Liver (tissue), 9 donors: ENCODE data around the gene SNX32. TPM values are rescaled to one million over a fixed set of nuclear protein-coding genes. Genes with fewer than 3 reads are reported as not detected.

Experiments used
- DNase-seq: peaks from one replicate; pipeline ENCODE4 v3.0.0-alpha.2; 2017; ENCODE audit warnings: low spot score
- H3K27ac ChIP-seq, 2 donors: one replicate each; pipeline ENCODE4 v1.7.0; 2013; ENCODE audit warnings: inconsistent platforms in 2 of 2, low read length in 2 of 2, control low read depth in 1 of 2, low read depth in 1 of 2, mild to moderate bottlenecking in 1 of 2
- H3K27me3 ChIP-seq, 4 donors: one replicate each; pipeline versions ENCODE4 v1.6.1 to v1.7.0; 2013; ENCODE audit warnings: low read length in 3 of 4, inconsistent platforms in 1 of 4, mild to moderate bottlenecking in 1 of 4, moderate library complexity in 1 of 4; ENCODE audit not compliant: control insufficient read depth in 4 of 4, insufficient read depth in 4 of 4
- H3K36me3 ChIP-seq, 4 donors: one replicate each; pipeline versions ENCODE4 v1.6.1 to v1.7.0; 2013; ENCODE audit warnings: low read length in 3 of 4, mild to moderate bottlenecking in 3 of 4, low read depth in 1 of 4, moderate library complexity in 1 of 4; ENCODE audit not compliant: control insufficient read depth in 4 of 4, insufficient read depth in 3 of 4
- H3K4me1 ChIP-seq, 4 donors: one replicate each; pipeline versions ENCODE4 v1.6.1 to v1.7.0; 2013; ENCODE audit warnings: low read length in 3 of 4, mild to moderate bottlenecking in 3 of 4, moderate library complexity in 1 of 4; ENCODE audit not compliant: control insufficient read depth in 4 of 4, insufficient read depth in 4 of 4
- H3K4me3 ChIP-seq, 3 donors: one replicate each; pipeline versions ENCODE4 v1.6.1 to v1.7.0; 2013; ENCODE audit warnings: low read length in 3 of 3, control low read depth in 1 of 3, low read depth in 1 of 3, mild to moderate bottlenecking in 1 of 3
- H3K9ac ChIP-seq, 2 donors: one replicate each; pipeline ENCODE4 v1.7.0; 2013; ENCODE audit warnings: low read length in 2 of 2, mild to moderate bottlenecking in 2 of 2, moderate library complexity in 2 of 2, control low read depth in 1 of 2, low read depth in 1 of 2
- H3K9me3 ChIP-seq, 4 donors: one replicate each; pipeline versions ENCODE4 v1.6.1 to v1.7.0; 2013; ENCODE audit warnings: low read length in 3 of 4; ENCODE audit not compliant: control insufficient read depth in 4 of 4
- EGR1 ChIP-seq, 2 donors: IDR thresholded peaks; 2 replicates each; pipeline ENCODE4 v1.6.1; 2016 to 2018; ENCODE audit warnings: antibody characterized with exemption in 2 of 2, low read depth in 2 of 2
- FOXA1 ChIP-seq: IDR thresholded peaks from 2 replicates; pipeline ENCODE4 v1.6.1; 2016; ENCODE audit warnings: antibody characterized with exemption
- FOXA2 ChIP-seq: IDR thresholded peaks from 2 replicates; pipeline ENCODE4 v1.6.1; 2016; ENCODE audit warnings: antibody characterized with exemption
- GABPA ChIP-seq, 2 donors: IDR thresholded peaks in 1 of 2; conservative IDR thresholded peaks in 1 of 2; 2 replicates each; pipeline ENCODE4 v1.6.1; 2016; ENCODE audit warnings: antibody characterized with exemption in 2 of 2, mild to moderate bottlenecking in 1 of 2, moderate library complexity in 1 of 2
- HNF4A ChIP-seq, 2 donors: conservative IDR thresholded peaks; 2 replicates each; pipeline ENCODE4 v1.6.1; 2016; ENCODE audit warnings: antibody characterized with exemption in 2 of 2, mild to moderate bottlenecking in 2 of 2
- HNF4G ChIP-seq: IDR thresholded peaks from 2 replicates; pipeline ENCODE4 v1.6.1; 2016; ENCODE audit warnings: antibody characterized with exemption
- RAD21 ChIP-seq, 2 donors: IDR thresholded peaks; 2 replicates each; pipeline ENCODE4 v1.6.1; 2016; ENCODE audit warnings: antibody characterized with exemption in 2 of 2, mild to moderate bottlenecking in 2 of 2
- RXRA ChIP-seq, 2 donors: IDR thresholded peaks; 2 replicates each; pipeline ENCODE4 v1.6.1; 2017 to 2018; ENCODE audit warnings: antibody characterized with exemption in 2 of 2, mild to moderate bottlenecking in 1 of 2
- SP1 ChIP-seq: IDR thresholded peaks from 2 replicates; pipeline ENCODE4 v1.6.1; 2018; ENCODE audit warnings: antibody characterized with exemption, mild to moderate bottlenecking
- TAF1 ChIP-seq: conservative IDR thresholded peaks from 2 replicates; pipeline ENCODE4 v1.6.1; 2016; ENCODE audit warnings: antibody characterized with exemption, mild to moderate bottlenecking
- YY1 ChIP-seq: IDR thresholded peaks from 2 replicates; pipeline ENCODE4 v1.6.1; 2016; ENCODE audit warnings: antibody characterized with exemption, mild to moderate bottlenecking
- WGBS: extraction: QIAGEN DNeasy Blood & Tissue Kit; methylation state at CpG from one replicate; pipeline ENCODE4 v1.1.7; 2013; 5-methylcytosine and 5-hydroxymethylcytosine counted together
- polyA plus RNA-seq, 2 donors: library from polyadenylated mRNA; stranded (reverse) in 1 of 2; unstranded in 1 of 2; fragments of 200-250 nt in 1 of 2; fragments of >200 nt in 1 of 2; fragmentation: Nextera tagmentation in 1 of 2; extraction: Ambion mirVana in 1 of 2; gene quantifications; one replicate each; pipeline versions ENCODE4 v1.2.1 to v1.2.3, GENCODE V29; 2013 to 2015
- total RNA-seq, 2 donors: library from RNA; depleted of rRNA; stranded (reverse); fragments of >200 nt; gene quantifications; one replicate each; pipeline ENCODE4 v1.2.3, GENCODE V29; 2014
- TF ChIP-seq, protein P1 (sequence below): IDR thresholded peaks from 2 replicates; pipeline ENCODE4 v1.6.1; 2016; ENCODE audit warnings: antibody characterized with exemption
- TF ChIP-seq, protein P2 (sequence below): IDR thresholded peaks from 2 replicates; pipeline ENCODE4 v1.6.1; 2016; ENCODE audit warnings: antibody characterized with exemption
- TF ChIP-seq, protein P3 (sequence below): fragments of 150-350 bp; IDR thresholded peaks from 2 replicates; pipeline ENCODE4 v1.5.1; 2017; ENCODE audit warnings: improper control_type of control experiment, low read depth, low read length; ENCODE audit not compliant: missing input control
- TF ChIP-seq, protein P4 (sequence below): IDR thresholded peaks from 2 replicates; pipeline ENCODE4 v1.6.1; 2016; ENCODE audit warnings: antibody characterized with exemption, mild to moderate bottlenecking
- TF ChIP-seq, protein P5 (sequence below): IDR thresholded peaks from 2 replicates; pipeline ENCODE4 v1.6.1; 2016; ENCODE audit warnings: antibody characterized with exemption
- donor health status: healthy.
- donor health status: healthy.
- donor health status: healthy.
- donor health status: healthy.
- donor health status: healthy.

SNX32 gene
- total and polyA plus RNA-seq, 4 donors = under 0.01 to 0.38 (median 0.06) TPM

DNA sequence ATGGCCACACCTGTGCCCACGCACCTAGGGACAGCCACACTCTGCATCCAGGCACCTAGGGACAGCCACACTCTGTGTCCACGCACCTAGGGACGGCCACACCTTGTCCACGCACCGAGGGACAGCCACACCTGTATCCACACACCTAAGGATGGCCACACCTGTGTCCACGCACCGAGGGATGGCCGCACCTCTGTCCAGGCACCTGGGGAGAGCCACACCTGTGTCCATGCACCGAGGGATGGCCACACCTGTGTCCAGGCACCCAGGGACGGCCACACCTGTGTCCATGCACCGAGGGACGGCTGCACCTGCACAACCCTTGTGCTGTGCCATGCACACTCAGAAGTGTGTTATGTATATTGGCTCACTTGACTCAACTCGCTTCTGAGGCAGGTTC lies 36.1 kb upstream of the SNX32 start:
- Histone ChIP-seq H3K4me3 (no peak overlapping the region), H3K36me3 (no peaks in the 10 kb centered on the region), H3K27me3 (no peaks in the 10 kb centered on the region), H3K9me3 (no peaks in the 10 kb centered on the region), H3K4me1 (no peaks in the 10 kb centered on the region), H3K27ac (no peak overlapping the region), H3K9ac (no peak overlapping the region)
- no peak for DNase-seq
- TF ChIP-seq YY1 (no peak), SP1 (no peak), FOXA1 (no peak), EGR1 (IDR thresholded peaks at IDR 0.05; ENCODE audit: low read depth in 2 of 2) (no peak), RXRA (IDR thresholded peaks at IDR 0.05) (no peak), HNF4A (conservative IDR thresholded peaks at IDR 0.05) (no peak), GABPA (IDR thresholded peaks at IDR 0.05 in 1 of 2, conservative IDR thresholded peaks at IDR 0.05 in 1 of 2) (no peak)
- TF ChIP-seq, protein P1, sequence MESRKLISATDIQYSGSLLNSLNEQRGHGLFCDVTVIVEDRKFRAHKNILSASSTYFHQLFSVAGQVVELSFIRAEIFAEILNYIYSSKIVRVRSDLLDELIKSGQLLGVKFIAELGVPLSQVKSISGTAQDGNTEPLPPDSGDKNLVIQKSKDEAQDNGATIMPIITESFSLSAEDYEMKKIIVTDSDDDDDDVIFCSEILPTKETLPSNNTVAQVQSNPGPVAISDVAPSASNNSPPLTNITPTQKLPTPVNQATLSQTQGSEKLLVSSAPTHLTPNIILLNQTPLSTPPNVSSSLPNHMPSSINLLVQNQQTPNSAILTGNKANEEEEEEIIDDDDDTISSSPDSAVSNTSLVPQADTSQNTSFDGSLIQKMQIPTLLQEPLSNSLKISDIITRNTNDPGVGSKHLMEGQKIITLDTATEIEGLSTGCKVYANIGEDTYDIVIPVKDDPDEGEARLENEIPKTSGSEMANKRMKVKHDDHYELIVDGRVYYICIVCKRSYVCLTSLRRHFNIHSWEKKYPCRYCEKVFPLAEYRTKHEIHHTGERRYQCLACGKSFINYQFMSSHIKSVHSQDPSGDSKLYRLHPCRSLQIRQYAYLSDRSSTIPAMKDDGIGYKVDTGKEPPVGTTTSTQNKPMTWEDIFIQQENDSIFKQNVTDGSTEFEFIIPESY = no peak
- TF ChIP-seq, protein P2, sequence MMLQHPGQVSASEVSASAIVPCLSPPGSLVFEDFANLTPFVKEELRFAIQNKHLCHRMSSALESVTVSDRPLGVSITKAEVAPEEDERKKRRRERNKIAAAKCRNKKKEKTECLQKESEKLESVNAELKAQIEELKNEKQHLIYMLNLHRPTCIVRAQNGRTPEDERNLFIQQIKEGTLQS = no peak
- TF ChIP-seq, protein P3, sequence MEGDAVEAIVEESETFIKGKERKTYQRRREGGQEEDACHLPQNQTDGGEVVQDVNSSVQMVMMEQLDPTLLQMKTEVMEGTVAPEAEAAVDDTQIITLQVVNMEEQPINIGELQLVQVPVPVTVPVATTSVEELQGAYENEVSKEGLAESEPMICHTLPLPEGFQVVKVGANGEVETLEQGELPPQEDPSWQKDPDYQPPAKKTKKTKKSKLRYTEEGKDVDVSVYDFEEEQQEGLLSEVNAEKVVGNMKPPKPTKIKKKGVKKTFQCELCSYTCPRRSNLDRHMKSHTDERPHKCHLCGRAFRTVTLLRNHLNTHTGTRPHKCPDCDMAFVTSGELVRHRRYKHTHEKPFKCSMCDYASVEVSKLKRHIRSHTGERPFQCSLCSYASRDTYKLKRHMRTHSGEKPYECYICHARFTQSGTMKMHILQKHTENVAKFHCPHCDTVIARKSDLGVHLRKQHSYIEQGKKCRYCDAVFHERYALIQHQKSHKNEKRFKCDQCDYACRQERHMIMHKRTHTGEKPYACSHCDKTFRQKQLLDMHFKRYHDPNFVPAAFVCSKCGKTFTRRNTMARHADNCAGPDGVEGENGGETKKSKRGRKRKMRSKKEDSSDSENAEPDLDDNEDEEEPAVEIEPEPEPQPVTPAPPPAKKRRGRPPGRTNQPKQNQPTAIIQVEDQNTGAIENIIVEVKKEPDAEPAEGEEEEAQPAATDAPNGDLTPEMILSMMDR = no peak
- WGBS = 78% methylated on average over 13 of the region's 13 CpGs

DNA sequence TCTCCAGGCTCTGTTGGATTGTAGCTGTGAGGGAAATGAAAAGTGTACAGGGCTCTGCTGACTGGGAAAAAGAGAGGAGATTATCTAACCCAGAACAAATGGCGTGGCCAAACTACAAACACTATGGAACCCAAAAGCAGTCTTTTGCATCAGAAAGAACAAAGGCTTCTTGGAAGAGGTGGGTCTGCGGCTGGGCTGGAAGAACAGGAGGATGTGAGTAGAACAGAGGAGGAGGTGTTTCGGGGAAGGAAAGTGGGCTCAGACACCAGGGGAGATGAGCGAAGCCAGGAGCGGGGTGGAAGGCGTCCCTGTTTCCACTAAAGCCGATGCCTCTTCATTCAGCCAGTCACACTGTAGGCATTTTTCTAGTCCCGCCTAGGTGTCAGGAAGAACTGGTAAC lies 34.9 kb upstream of the SNX32 start:
- 93% methylated on average over 8 of the region's 8 CpGs for WGBS
- no peak overlapping the region for H3K27ac ChIP-seq
- no peaks in the 10 kb centered on the region for H3K27me3 ChIP-seq
- H3K4me3 ChIP-seq = no peak overlapping the region
- no peaks in the 10 kb centered on the region for H3K4me1 ChIP-seq
- no peaks in the 10 kb centered on the region for H3K9me3 ChIP-seq
- TF ChIP-seq, protein P1 = no peak
- TF ChIP-seq, protein P2 = no peak
- no peak for TF ChIP-seq HNF4A (conservative IDR thresholded peaks at IDR 0.05)
- TF ChIP-seq, protein P3 = no peak
- no peak for TF ChIP-seq TAF1
- no peak for TF ChIP-seq FOXA1
- no peak for TF ChIP-seq EGR1 (IDR thresholded peaks at IDR 0.05; ENCODE audit: low read depth in 2 of 2)
- TF ChIP-seq HNF4G = no peak
- TF ChIP-seq FOXA2 = no peak
- TF ChIP-seq, protein P4, sequence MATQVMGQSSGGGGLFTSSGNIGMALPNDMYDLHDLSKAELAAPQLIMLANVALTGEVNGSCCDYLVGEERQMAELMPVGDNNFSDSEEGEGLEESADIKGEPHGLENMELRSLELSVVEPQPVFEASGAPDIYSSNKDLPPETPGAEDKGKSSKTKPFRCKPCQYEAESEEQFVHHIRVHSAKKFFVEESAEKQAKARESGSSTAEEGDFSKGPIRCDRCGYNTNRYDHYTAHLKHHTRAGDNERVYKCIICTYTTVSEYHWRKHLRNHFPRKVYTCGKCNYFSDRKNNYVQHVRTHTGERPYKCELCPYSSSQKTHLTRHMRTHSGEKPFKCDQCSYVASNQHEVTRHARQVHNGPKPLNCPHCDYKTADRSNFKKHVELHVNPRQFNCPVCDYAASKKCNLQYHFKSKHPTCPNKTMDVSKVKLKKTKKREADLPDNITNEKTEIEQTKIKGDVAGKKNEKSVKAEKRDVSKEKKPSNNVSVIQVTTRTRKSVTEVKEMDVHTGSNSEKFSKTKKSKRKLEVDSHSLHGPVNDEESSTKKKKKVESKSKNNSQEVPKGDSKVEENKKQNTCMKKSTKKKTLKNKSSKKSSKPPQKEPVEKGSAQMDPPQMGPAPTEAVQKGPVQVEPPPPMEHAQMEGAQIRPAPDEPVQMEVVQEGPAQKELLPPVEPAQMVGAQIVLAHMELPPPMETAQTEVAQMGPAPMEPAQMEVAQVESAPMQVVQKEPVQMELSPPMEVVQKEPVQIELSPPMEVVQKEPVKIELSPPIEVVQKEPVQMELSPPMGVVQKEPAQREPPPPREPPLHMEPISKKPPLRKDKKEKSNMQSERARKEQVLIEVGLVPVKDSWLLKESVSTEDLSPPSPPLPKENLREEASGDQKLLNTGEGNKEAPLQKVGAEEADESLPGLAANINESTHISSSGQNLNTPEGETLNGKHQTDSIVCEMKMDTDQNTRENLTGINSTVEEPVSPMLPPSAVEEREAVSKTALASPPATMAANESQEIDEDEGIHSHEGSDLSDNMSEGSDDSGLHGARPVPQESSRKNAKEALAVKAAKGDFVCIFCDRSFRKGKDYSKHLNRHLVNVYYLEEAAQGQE = no peak
- TF ChIP-seq GABPA (IDR thresholded peaks at IDR 0.05 in 1 of 2, conservative IDR thresholded peaks at IDR 0.05 in 1 of 2) = no peak
- no peak for TF ChIP-seq RXRA (IDR thresholded peaks at IDR 0.05)
- TF ChIP-seq, protein P5, sequence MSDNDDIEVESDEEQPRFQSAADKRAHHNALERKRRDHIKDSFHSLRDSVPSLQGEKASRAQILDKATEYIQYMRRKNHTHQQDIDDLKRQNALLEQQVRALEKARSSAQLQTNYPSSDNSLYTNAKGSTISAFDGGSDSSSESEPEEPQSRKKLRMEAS = no peak
- TF ChIP-seq YY1 = no peak
- no peak for TF ChIP-seq RAD21 (IDR thresholded peaks at IDR 0.05)
- TF ChIP-seq SP1 = no peak
- DNase-seq = no peak
- H3K36me3 ChIP-seq = no peaks in the 10 kb centered on the region
- H3K9ac ChIP-seq = no peak overlapping the region
